Vagina (tissue), 2 donors: ENCODE measurements around the gene SLC25A12.

Experiments used
- POLR2A ChIP-seq, 2 donors: fragments of 450-650 bp; IDR thresholded peaks; one replicate each; pipeline ENCODE4 v1.6.1; 2017; ENCODE audit warnings: antibody characterized with exemption in 2 of 2, mild to moderate bottlenecking in 2 of 2, moderate library complexity in 2 of 2
- POLR2AphosphoS5 ChIP-seq, 2 donors: sonication (generic); formaldehyde crosslinking; IDR thresholded peaks; one replicate each; pipeline ENCODE4 v1.9.0; 2017; ENCODE audit warnings: antibody characterized with exemption in 2 of 2, mild to moderate bottlenecking in 2 of 2, low read depth in 1 of 2; ENCODE audit not compliant: insufficient read depth in 1 of 2
- TF ChIP-seq, protein P1 (sequence below), 3 experiments: fragments of 450-650 bp in 2 of 3; fragments of 200-600 bp in 1 of 3; sonication (generic) in 1 of 3; IDR thresholded peaks; one replicate each; pipeline ENCODE4 v1.5.1; 2017 to 2019; ENCODE audit warnings: antibody characterized with exemption in 3 of 3, mild to moderate bottlenecking in 2 of 3, moderate library complexity in 2 of 3

- TF ChIP-seq, protein P1, sequence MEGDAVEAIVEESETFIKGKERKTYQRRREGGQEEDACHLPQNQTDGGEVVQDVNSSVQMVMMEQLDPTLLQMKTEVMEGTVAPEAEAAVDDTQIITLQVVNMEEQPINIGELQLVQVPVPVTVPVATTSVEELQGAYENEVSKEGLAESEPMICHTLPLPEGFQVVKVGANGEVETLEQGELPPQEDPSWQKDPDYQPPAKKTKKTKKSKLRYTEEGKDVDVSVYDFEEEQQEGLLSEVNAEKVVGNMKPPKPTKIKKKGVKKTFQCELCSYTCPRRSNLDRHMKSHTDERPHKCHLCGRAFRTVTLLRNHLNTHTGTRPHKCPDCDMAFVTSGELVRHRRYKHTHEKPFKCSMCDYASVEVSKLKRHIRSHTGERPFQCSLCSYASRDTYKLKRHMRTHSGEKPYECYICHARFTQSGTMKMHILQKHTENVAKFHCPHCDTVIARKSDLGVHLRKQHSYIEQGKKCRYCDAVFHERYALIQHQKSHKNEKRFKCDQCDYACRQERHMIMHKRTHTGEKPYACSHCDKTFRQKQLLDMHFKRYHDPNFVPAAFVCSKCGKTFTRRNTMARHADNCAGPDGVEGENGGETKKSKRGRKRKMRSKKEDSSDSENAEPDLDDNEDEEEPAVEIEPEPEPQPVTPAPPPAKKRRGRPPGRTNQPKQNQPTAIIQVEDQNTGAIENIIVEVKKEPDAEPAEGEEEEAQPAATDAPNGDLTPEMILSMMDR (IDR thresholded peaks at IDR 0.05) = no peak
- no peak for TF ChIP-seq POLR2A (IDR thresholded peaks at IDR 0.05)
- no peak for TF ChIP-seq POLR2AphosphoS5 (IDR thresholded peaks at IDR 0.05; ENCODE audit: insufficient read depth in 1 of 2, low read depth in 1 of 2)
Measured at GRCh38 chr2:171735991-171736710, 157.9 kb downstream of the SLC25A12 start.
